Osteocyte (in vitro differentiated cells): Measurements from ENCODE around the gene LARP1. TPM values are rescaled to one million over a fixed set of nuclear protein-coding genes. Genes with fewer than 3 reads are reported as not detected.

Experiments used
- DNase-seq: peaks from one replicate; pipeline ENCODE4 v3.0.0; 2021; ENCODE audit warnings: mixed read lengths; ENCODE audit not compliant: unreplicated experiment; ENCODE audit errors: extremely low spot score
- H3K27ac Mint-ChIP-seq: one replicate; pipeline ENCODE4 v1.8.0; 2021; ENCODE audit warnings: mild to moderate bottlenecking, mixed read lengths; ENCODE audit not compliant: unreplicated experiment
- H3K27me3 Mint-ChIP-seq: one replicate; pipeline ENCODE4 v1.8.0; 2021; ENCODE audit warnings: mixed read lengths; ENCODE audit not compliant: unreplicated experiment
- H3K36me3 Mint-ChIP-seq: one replicate; pipeline ENCODE4 v1.8.0; 2021; ENCODE audit warnings: mixed read lengths; ENCODE audit not compliant: unreplicated experiment
- H3K4me1 Mint-ChIP-seq: one replicate; pipeline ENCODE4 v1.8.0; 2021; ENCODE audit warnings: mixed read lengths; ENCODE audit not compliant: unreplicated experiment
- H3K4me3 Mint-ChIP-seq: one replicate; pipeline ENCODE4 v1.8.0; 2021; ENCODE audit warnings: mild to moderate bottlenecking, moderate library complexity, mixed read lengths; ENCODE audit not compliant: unreplicated experiment
- H3K9me3 Mint-ChIP-seq: one replicate; pipeline ENCODE4 v1.8.0; 2021; ENCODE audit warnings: mixed read lengths; ENCODE audit not compliant: unreplicated experiment
- total RNA-seq: library from RNA; stranded (reverse); gene quantifications from 2 replicates; pipeline ENCODE4 v1.2.1, GENCODE V29; 2021
- TF ChIP-seq, protein P1 (sequence below): fragments of 200-600 bp; sonication (generic); IDR thresholded peaks from 2 replicates; pipeline ENCODE4 v1.5.0; 2021; ENCODE audit warnings: antibody characterized with exemption, mild to moderate bottlenecking, moderate library complexity

LARP1 gene
- total RNA-seq, 1 donor from 2014 or later = 247 TPM

DNA sequence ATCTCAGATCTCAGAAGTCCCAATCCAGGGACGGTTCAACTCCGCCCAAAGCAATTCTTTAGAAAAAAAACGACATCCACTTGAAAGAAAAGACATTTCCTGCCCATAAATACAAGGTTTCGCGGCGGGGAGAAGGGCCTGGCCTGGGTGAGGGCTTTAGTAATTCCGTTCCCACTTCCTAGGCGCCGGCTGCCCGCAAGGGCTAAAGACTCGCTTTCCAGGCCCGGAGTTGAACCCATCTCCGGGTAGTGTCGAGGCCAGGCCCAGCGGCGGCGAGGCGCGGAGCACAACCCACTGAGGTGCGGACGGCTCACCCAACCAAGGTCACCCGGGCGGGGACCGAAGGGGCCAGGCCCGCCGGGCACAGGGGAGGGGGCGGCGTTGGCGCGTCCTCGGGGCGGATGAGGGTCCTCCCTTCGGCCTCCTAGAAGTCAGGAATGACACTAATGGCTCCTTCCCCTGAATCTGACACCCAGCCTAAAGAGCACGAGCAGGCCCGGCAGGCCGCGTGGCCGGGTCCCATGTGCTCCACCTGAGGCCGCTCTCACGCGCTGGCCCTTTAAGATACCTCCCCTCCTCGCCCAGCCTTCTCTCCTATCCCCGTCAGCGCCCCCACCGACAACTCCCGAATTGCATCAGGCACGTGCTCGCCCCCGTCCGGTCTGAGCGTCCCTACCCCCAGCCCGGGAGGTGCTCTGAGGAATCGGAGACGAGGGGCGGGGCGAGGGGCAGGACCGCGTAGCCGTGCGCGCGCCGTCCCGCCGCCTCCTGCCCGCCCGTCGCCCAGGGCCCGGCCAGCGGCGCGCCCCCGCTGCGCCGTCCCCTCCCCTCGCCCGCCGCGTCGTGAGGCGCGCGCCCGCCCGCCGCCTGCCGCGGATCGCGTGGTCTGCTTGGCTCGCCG lies 467 bp upstream of the LARP1 start:
- Mint-ChIP-seq H3K9me3 (no peaks in the 10 kb centered on the region), H3K36me3 (no peaks in the 10 kb centered on the region), H3K4me3 (peak overlapping the region; percentile 79), H3K4me1 (peaks cover 36% of the 10 kb centered on the region), H3K27me3 (no peaks in the 10 kb centered on the region), H3K27ac (peak overlapping the region; percentile 96)
- DNase-seq = peak; percentile 100
- TF ChIP-seq, protein P1, sequence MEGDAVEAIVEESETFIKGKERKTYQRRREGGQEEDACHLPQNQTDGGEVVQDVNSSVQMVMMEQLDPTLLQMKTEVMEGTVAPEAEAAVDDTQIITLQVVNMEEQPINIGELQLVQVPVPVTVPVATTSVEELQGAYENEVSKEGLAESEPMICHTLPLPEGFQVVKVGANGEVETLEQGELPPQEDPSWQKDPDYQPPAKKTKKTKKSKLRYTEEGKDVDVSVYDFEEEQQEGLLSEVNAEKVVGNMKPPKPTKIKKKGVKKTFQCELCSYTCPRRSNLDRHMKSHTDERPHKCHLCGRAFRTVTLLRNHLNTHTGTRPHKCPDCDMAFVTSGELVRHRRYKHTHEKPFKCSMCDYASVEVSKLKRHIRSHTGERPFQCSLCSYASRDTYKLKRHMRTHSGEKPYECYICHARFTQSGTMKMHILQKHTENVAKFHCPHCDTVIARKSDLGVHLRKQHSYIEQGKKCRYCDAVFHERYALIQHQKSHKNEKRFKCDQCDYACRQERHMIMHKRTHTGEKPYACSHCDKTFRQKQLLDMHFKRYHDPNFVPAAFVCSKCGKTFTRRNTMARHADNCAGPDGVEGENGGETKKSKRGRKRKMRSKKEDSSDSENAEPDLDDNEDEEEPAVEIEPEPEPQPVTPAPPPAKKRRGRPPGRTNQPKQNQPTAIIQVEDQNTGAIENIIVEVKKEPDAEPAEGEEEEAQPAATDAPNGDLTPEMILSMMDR = peak; percentile 52

- no peak for DNase-seq
- H3K4me1 Mint-ChIP-seq = peaks cover 42% of the 10 kb centered on the region
- no peaks in the 10 kb centered on the region for H3K27me3 Mint-ChIP-seq
- peak overlapping the region; percentile 95 for H3K4me3 Mint-ChIP-seq
- peak overlapping the region; percentile 89 for H3K27ac Mint-ChIP-seq
- H3K9me3 Mint-ChIP-seq = no peaks in the 10 kb centered on the region
- no peaks in the 10 kb centered on the region for H3K36me3 Mint-ChIP-seq
- TF ChIP-seq, protein P1 = no peak
These were observed 1.1 kb downstream of the LARP1 start for GRCh38 chr5:154756009-154756867.

DNA sequence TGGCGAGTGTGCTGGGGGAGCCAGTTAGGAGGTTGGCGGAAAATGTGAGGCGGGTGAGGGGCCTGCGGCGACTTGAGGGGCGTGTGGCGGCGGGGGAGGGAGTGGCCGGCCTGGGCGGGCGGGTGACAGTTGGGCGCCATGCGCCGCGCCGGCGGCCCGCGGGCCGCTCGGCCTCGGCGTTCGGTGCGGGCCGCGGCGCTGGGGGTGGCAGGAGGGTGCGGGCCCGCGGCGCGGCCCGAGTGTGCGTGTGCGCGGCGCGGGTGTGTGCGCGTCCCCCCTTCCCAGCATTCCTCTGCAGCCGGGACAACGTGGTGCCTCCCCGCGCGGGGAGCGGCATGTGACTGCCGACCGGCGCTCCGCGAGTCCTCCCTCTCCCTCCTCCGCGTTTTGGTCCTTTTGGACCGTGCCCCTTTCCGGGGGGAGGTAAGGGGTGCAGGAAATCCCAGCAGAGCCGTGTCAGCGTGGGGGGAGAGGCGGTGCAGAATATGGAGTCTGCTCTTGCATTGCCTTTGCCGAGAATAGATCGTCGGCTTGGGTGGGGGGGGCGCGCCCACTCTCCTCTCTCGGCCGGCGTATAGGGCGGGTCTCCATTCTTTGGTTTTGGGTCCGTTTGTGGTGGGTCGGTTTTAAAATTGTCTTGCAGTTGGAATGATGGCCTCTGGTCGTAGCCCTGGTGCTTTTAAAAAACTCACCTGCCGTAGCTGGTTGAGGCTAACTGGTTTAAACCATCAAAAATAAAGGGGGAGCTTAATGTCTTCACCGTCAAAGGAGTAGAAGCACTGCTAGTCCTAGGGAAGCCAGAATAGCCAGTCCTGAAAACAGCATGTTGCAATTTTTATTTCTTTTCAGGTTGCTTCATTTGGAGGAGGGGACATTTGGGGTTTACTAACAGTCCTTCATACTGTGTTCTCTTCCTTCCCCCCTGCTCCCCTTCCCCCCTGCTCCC lies 2.0 kb downstream of the LARP1 start:
- H3K27ac Mint-ChIP-seq = peak overlapping the region; percentile 89
- TF ChIP-seq, protein P1 = no peak
- DNase-seq = no peak
- peak overlapping the region; percentile 95 for H3K4me3 Mint-ChIP-seq
- no peaks in the 10 kb centered on the region for H3K36me3 Mint-ChIP-seq
- no peaks in the 10 kb centered on the region for H3K9me3 Mint-ChIP-seq
- H3K4me1 Mint-ChIP-seq = peaks cover 48% of the 10 kb centered on the region
- no peaks in the 10 kb centered on the region for H3K27me3 Mint-ChIP-seq

DNA sequence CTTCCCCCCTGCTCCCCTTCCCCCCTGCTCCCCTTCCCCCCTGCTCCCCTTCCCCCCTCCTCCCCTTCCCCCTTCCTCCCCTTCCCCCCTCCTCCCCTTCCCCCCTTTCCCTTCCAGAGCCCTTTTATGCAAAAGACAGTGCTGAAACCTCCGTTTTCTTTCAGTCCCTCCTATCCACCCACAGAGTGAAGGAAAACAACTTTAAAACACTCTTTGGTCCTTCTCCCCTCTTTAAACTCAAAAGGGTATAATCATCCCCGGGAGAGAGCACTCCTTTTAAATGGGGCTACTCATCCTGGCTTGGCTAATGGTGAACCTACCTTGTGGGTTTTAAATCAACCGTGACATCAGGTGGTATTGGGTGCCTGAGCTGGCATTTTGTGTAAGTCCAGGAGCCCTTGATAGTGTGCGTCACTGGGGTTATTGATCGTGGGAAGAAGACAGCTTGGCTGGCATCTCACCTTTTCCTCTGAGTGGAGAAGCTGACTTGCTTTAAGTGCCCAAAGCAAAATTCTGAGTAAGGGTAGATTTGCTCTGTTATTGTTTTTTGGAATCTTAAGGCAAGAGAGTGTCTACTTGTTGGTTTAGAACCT lies 2.7 kb downstream of the LARP1 start:
- TF ChIP-seq, protein P1 = no peak
- Mint-ChIP-seq H3K4me1 (peaks cover 53% of the 10 kb centered on the region), H3K27ac (peak overlapping the region; percentile 44)

More for the DNA sequence above, 2.7 kb downstream of the LARP1 start:
- no peaks in the 10 kb centered on the region for H3K27me3 Mint-ChIP-seq
- no peak for DNase-seq
- H3K36me3 Mint-ChIP-seq = no peaks in the 10 kb centered on the region
- H3K9me3 Mint-ChIP-seq = no peaks in the 10 kb centered on the region
- peak overlapping the region; percentile 72 for H3K4me3 Mint-ChIP-seq
